ENCODE results near the gene GRID1.
A peak's percentile ranks its signal among the peaks of the same experiment; 100 is the strongest.

Gene GRID1

DNA sequence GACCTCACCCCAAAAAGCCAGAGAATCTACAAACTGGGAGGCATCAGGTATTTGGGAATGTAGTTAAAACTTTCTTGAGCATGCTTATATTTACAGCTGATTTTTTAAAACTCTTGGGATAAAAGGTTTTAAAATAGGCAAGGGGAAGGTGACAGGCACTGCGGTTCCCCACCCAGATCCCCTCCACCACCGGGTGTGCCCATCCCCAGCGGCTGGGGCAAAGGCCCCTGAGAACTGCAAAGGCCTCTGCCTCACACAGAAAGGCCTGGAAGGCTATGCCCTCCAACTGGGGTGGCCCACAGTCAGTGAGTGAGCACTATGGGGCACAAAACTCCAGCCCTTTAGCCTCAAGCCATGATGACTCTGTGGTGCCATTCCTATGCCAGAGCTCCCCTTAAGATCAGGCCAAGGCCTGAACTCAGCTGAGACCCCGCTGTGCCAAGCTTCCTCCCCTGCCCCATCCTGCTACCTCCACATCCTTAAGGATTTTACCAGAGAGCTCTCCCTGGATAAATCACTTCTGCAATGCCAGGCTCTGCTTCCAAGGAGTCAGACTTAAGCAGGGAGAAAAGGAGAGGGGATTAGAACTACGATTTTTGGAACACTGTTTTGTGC lies 299.1 kb downstream of the GRID1 start:
- in situ Hi-C loops (cut with MboI; ENCODE audit: low sequenced_read_pairs) = no loop called here
- Histone ChIP-seq H3K27me3 (ENCODE audit: low read depth) (no peaks in the 10 kb centered on the region), H3K9me3 (no peaks in the 10 kb centered on the region), H3K4me1 (peaks cover 5% of the 10 kb centered on the region), H3K4me3 (no peak overlapping the region), H3K36me3 (replicated peaks) (no peaks in the 10 kb centered on the region)
- DNase-seq (ENCODE audit: low spot score in 2 of 2) = no peak

DNA sequence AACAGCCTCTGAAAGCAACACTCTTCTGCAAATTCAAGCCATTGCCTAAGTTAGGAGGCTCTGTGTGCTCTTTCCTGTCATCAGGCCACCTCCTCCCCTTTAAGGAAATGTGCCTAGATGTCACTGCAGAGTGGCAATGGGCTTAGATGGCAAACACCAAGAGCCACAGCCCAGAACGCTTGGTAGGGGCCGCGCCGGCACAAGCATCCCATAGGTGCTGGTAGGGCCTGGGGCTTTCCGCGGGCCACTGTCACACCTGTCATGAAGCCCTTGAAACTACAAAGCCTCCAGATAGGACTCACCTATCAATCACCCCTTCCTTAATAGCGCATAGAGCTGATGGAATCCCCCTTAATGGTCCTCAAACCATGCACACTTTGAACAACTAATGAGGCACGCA lies 299.9 kb downstream of the GRID1 start:
- H3K27me3 ChIP-seq (ENCODE audit: low read depth) = no peaks in the 10 kb centered on the region
- no peaks in the 10 kb centered on the region for H3K36me3 ChIP-seq (replicated peaks)
- DNase-seq (ENCODE audit: low spot score in 2 of 2) = no peak
- H3K9me3 ChIP-seq = no peaks in the 10 kb centered on the region
- peaks cover 5% of the 10 kb centered on the region for H3K4me1 ChIP-seq
- in situ Hi-C loops (cut with MboI; ENCODE audit: low sequenced_read_pairs) = no loop called here
- H3K4me3 ChIP-seq = no peak overlapping the region

DNA sequence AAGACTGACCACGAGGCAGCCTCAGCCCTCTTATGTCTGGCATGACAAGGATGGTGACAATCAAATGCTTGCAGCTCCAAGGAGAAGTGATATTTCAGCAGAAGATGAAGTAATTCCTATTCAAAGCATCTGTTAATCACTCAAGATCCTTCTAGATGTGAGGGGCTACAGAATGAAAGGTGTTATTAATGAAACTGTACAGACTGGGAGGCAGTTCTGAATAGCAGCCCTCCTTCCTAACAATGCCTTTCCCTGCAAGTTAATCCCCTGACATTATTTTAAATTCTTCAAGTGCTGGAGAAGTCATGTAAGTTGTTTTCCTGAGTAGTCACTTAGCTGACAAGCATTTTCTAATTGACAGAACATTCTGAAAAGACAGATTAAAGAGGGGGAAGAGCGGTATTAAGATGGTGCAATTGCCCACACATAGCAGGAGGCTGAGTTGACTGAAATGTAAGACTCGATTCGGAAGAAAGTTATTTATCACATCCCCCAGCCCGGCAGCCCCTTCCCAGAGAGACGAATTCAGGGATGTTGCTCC lies 300.8 kb downstream of the GRID1 start:
- in situ Hi-C loops (cut with MboI; ENCODE audit: low sequenced_read_pairs) = no loop called here
- Histone ChIP-seq H3K4me3 (no peak overlapping the region), H3K9me3 (no peaks in the 10 kb centered on the region), H3K4me1 (peaks cover 5% of the 10 kb centered on the region), H3K36me3 (replicated peaks) (no peaks in the 10 kb centered on the region), H3K27me3 (ENCODE audit: low read depth) (no peaks in the 10 kb centered on the region)
- peak; percentile 9 to 98 for DNase-seq (ENCODE audit: low spot score in 2 of 2)

DNA sequence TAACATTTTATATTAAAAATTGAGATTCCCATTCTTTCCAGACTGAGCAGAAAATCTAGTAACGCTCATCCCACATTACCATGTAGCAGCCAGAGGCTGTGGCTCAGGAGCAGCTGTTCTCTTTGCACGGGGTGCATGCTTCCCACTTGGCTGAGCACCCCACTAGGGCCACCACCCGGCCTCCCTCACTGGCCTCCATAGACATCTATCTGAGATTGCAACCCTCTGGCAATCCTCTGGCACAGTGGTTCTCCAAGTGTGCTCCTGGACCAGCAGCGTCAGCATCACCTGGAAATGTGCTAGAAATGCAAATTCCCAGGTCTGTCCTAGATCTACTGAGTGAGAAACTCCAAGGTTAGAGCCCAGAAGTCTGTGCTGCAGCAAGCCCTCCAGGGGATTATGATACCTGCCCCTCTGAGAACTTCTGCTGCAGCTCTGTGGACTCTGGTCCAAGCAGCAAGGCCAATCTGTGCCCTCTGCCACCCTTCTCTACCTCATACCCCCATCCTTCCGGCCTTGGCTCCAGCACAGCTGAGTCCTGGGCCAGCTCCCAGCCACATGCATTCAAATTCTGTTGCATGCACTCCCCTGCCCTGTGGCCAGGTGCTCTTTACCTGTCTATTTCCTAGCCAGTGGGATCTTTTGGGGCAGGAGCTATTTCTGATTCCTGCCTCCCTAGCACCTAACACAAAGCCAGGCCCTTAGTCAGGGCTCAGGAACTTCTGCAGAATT lies 301.5 kb downstream of the GRID1 start:
- Histone ChIP-seq H3K27me3 (ENCODE audit: low read depth) (no peaks in the 10 kb centered on the region), H3K9me3 (no peaks in the 10 kb centered on the region)
- in situ Hi-C loops (cut with MboI; ENCODE audit: low sequenced_read_pairs) = no loop called here

DNA sequence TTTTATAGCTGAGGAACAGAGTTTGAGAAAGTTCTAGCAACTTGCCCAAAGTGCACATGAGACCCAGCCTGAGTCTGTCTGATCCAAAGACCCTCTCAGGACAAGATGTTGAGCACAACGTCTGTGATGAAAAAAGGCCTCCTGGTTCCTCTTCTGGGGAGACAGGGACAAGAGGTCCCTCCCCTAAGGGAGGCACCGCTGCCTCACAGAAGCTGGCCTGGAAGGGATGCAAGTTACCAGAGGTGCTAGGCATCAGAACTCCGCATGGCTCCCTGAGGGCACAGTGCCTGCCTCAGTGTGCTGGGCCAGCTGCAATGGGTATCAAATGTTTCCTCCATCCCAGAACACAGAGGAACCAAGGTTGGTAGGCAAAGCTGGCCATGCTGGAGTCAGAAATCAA lies 302.4 kb downstream of the GRID1 start:
- no peaks in the 10 kb centered on the region for H3K36me3 ChIP-seq (replicated peaks)
- H3K4me1 ChIP-seq = peaks cover 5% of the 10 kb centered on the region
- no peak for DNase-seq (ENCODE audit: low spot score in 2 of 2)
- in situ Hi-C loops (cut with MboI; ENCODE audit: low sequenced_read_pairs) = no loop called here
- H3K9me3 ChIP-seq = no peaks in the 10 kb centered on the region
- H3K27me3 ChIP-seq (ENCODE audit: low read depth) = no peaks in the 10 kb centered on the region
- no peak overlapping the region for H3K4me3 ChIP-seq

More for the DNA sequence above, 301.5 kb downstream of the GRID1 start:
- Histone ChIP-seq H3K4me3 (no peak overlapping the region), H3K36me3 (replicated peaks) (no peaks in the 10 kb centered on the region), H3K4me1 (peaks cover 5% of the 10 kb centered on the region)
- no peak for DNase-seq (ENCODE audit: low spot score in 2 of 2)

DNA sequence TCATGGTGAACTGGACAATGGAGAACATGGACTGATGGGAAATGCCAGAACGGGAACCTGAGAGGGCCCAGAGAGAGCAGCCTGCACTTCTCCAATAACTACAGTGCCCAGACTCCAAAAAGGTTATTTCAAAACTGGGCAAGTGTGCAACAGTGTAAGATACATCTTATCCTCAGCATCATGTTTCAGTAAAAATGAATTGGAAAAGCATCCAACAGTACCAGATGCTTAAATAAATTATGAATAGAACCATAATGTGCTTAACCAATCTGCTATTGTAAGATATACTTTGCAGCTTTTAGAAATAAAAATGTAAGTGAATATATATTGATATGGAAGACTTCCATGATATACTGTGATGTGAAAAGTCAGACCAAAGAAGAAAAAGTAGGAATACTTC lies 303.3 kb downstream of the GRID1 start:
- peaks cover 5% of the 10 kb centered on the region for H3K4me1 ChIP-seq
- no peaks in the 10 kb centered on the region for H3K27me3 ChIP-seq (ENCODE audit: low read depth)
- in situ Hi-C loops (cut with MboI; ENCODE audit: low sequenced_read_pairs) = no loop called here
- DNase-seq (ENCODE audit: low spot score in 2 of 2) = no peak
- no peaks in the 10 kb centered on the region for H3K36me3 ChIP-seq (replicated peaks)
- no peaks in the 10 kb centered on the region for H3K9me3 ChIP-seq
- H3K4me3 ChIP-seq = no peak overlapping the region

DNA sequence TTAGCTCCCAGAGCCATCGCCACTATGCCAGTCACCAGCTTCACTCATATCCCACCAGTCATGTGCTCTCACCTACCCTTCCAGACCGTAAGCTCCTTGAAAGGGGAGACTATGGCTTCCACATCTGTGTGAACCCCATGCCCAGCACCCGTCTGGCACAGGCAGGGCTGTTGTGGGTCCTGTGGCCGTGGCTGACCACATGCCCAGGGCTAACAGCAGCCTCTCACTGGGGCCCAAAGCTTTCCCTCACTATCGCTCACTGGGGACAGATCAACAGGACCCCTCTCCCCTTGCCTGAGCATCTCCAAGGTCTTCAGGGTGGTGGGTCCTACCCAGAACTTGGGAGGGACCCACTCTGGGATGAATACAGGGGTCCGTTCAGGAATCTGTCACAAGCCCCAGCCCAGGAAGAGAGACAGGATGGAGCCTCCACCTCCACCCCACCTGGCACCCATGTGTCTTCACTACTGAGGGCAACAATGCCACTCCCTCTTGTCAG lies 303.9 kb downstream of the GRID1 start:
- Histone ChIP-seq H3K27me3 (ENCODE audit: low read depth) (no peaks in the 10 kb centered on the region), H3K9me3 (no peaks in the 10 kb centered on the region), H3K36me3 (replicated peaks) (no peaks in the 10 kb centered on the region), H3K4me3 (no peak overlapping the region), H3K4me1 (peaks cover 5% of the 10 kb centered on the region)
- DNase-seq (ENCODE audit: low spot score in 2 of 2) = no peak
- in situ Hi-C loops (cut with MboI; ENCODE audit: low sequenced_read_pairs) = no loop called here

DNA sequence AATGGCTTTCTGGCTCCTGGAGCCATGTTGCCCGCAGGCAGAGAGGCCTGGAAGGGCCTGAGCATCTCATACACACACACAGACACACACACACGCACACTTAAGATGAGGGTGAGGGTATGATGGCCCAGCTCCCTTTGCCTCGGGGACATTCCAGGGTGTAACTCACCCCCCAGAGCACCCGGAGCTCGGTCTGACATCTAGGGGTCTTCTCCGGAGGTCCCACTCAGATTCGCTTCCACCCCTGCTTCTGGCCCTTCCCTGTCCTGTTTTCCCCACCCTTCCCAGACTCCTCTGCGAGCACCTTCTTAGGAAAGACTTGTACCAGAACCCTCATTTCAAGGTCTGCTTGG lies 304.4 kb downstream of the GRID1 start:
- Histone ChIP-seq H3K36me3 (replicated peaks) (no peaks in the 10 kb centered on the region), H3K9me3 (no peaks in the 10 kb centered on the region), H3K27me3 (ENCODE audit: low read depth) (no peaks in the 10 kb centered on the region), H3K4me3 (no peak overlapping the region), H3K4me1 (peaks cover 5% of the 10 kb centered on the region)
- in situ Hi-C loops (cut with MboI; ENCODE audit: low sequenced_read_pairs) = no loop called here
- DNase-seq (ENCODE audit: low spot score in 2 of 2) = no peak

DNA sequence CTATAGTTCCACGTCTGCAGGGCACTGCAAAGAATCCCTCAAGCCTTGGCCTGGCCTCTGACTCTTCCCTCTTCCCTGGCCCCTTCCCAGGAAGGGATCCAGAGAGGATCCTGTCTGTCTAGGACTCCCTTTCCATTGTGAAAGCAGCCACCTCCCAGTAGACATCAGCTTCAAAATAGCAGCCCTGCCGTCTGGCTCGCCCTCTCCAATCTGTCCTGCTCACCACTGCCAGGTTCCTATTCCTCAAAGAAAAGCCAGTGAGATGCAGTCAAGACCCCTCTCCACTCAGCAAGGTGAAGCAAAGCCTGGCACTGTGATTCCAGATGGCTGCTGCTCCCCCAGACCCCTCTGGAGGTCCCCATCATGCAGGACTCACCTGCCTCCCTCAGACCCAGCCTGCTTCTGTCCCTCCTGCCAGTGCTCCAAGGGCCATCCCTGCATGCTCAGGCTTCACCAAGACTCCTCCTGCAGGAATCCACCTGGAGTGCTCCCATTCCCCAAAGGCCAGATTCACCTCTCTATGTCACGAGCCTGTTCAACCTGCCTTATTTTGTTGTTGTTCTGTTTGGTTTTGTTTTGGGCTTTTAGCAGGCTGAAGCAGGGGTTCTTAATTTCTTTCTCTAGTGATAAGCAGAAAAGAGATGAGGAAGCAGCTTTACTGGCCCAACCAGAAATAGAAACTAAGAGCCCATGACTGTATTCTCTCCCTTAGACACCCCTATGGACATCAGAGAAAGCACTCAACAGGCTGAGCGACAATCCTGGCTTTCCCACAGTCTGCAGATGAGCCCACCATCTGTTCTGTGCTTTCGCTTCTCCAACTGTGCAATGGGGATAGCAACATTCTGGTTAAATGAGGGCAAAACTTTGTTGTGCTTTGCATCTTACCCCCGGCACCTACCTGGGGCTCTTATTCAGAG lies 305.1 kb downstream of the GRID1 start:
- in situ Hi-C loops (cut with MboI; ENCODE audit: low sequenced_read_pairs) = no loop called here
- Histone ChIP-seq H3K4me1 (peaks cover 5% of the 10 kb centered on the region), H3K36me3 (replicated peaks) (no peaks in the 10 kb centered on the region), H3K4me3 (no peak overlapping the region), H3K9me3 (no peaks in the 10 kb centered on the region), H3K27me3 (ENCODE audit: low read depth) (no peaks in the 10 kb centered on the region)
- DNase-seq (ENCODE audit: low spot score in 2 of 2) = no peak

DNA sequence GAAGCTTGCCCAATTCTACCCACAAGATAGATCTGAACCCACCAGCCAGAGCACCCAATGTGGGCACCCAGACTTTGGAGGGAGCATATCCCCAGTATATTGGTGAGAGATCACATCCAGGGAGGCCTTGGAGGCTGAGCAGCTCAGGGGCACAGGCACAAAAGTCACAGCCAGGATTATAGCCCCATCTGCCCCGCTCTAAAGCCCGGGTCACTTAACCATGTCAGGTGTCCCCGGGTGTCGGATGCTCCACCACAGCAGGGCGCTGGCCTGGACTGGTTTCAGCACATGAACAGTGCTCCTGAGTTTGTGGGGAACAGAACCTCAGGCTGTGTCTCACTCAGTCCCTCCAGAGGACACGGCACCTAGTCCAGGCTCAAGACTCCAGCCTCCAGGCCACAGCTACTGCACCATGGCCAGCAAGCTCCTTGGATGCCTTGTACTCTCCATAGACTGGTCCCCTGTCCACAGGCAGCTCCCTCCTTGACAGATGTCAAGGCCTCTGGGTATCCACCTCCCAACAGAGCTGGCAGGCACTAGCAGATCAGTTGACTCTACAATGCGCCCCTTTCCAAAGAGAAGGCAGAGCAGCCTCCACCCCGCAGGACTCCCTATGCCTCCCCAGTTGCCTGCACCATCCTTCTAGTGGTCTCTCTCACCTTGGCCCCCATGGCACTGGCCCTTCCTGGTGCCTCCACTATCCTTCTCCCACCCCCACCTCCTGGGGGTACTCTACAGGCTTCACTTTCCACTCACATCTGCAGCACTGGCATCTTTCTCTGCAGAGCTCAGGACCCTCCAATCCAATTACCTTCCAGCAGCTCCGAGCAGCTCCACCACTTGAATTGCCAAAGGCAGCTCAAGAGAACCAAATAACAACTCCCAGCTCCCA lies 306.0 kb downstream of the GRID1 start:
- Histone ChIP-seq H3K36me3 (replicated peaks) (no peaks in the 10 kb centered on the region), H3K27me3 (ENCODE audit: low read depth) (no peaks in the 10 kb centered on the region), H3K9me3 (no peaks in the 10 kb centered on the region), H3K4me1 (peaks cover 3% of the 10 kb centered on the region), H3K4me3 (no peak overlapping the region)
- no peak for DNase-seq (ENCODE audit: low spot score in 2 of 2)
- in situ Hi-C loops (cut with MboI; ENCODE audit: low sequenced_read_pairs) = no loop called here

DNA sequence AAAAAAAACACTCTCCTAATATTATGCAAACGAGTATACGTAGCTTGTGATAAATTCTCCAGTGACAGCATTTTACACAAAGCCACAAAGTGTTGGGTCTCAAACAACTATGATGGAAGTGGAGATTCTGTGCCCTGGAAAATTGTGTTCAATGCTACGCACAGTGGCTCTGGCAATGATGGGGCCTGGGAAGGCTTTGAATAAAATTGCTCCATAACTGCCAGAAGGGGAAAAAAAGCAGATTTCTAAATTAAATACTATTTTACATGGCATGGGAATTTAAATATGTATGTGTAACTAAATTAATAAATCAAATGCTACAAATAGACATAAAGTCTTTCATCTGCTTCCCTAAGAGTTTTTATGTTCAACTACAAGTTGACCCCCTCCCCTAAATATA lies 306.7 kb downstream of the GRID1 start:
- in situ Hi-C loops (cut with MboI; ENCODE audit: low sequenced_read_pairs) = no loop called here
- Histone ChIP-seq H3K9me3 (no peaks in the 10 kb centered on the region), H3K4me3 (no peak overlapping the region), H3K4me1 (no peaks in the 10 kb centered on the region), H3K27me3 (ENCODE audit: low read depth) (no peaks in the 10 kb centered on the region), H3K36me3 (replicated peaks) (no peaks in the 10 kb centered on the region)
- DNase-seq (ENCODE audit: low spot score in 2 of 2) = no peak

DNA sequence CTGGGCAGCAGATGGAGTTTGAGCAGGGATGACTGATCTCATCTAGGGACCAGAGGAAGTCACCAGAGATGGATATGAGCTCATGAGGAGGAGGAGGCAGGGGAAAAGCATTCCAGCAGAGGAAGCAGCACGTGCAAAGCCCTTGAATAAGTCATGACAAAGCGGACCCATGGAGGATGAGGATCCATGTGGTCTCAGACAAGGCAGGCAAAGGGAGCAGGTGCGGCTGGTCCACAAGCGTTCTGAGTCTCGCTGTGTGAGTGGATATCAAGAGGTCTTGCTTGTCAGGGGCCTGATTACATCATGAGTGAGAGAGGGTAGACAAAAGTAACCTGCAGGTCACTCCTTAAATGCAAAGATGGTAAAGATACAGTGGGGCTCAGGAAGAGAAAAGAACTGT lies 307.6 kb downstream of the GRID1 start:
- Histone ChIP-seq H3K4me1 (no peaks in the 10 kb centered on the region), H3K27me3 (ENCODE audit: low read depth) (no peaks in the 10 kb centered on the region), H3K36me3 (replicated peaks) (no peaks in the 10 kb centered on the region), H3K4me3 (no peak overlapping the region), H3K9me3 (no peaks in the 10 kb centered on the region)
- in situ Hi-C loops (cut with MboI; ENCODE audit: low sequenced_read_pairs) = no loop called here
- DNase-seq (ENCODE audit: low spot score in 2 of 2) = no peak

DNA sequence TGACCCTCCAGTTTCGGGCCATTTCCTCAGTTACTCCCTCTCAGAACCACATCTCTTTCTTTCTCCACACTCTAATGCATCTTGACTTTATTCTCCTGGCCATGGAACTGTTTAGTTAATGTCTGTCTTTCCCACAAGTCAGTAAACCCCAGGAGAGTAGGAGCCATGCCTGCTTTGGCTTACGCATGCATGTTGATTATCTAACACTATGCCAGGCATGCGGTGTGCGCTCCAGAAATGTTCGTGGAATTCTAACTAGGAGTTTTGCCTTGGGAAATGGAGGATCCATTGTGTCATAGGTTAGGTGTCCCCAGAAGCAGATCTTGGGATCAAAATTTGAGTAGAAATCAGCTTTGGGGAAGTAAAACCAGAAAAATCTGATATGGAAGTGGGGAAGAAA lies 308.9 kb downstream of the GRID1 start:
- peaks cover 4% of the 10 kb centered on the region; the same call in 1 of the 2 replicates for H3K4me1 ChIP-seq
- no peak for DNase-seq (ENCODE audit: low spot score in 2 of 2)
- H3K36me3 ChIP-seq (replicated peaks) = no peaks in the 10 kb centered on the region
- no peak overlapping the region for H3K4me3 ChIP-seq
- H3K27me3 ChIP-seq (ENCODE audit: low read depth) = no peaks in the 10 kb centered on the region
- H3K9me3 ChIP-seq = no peaks in the 10 kb centered on the region
- in situ Hi-C loops (cut with MboI; ENCODE audit: low sequenced_read_pairs) = no loop called here
